IMR-90 (cell line): Measurements from ENCODE around the gene RELN. TPM values are rescaled to one million over a fixed set of nuclear protein-coding genes. Genes with fewer than 3 reads are reported as not detected.

ENCODE experiments used
- ATAC-seq: fragments of 200-7000 bp; cut with Tn5 transposase; 2 replicates; pipeline ENCODE4 v1.9.1; 2020; ENCODE audit warnings: low read depth, mild to moderate bottlenecking, moderate library complexity
- BruUV-seq: library from RNA; stranded (reverse); fragments of 400-500 nt; replicated peaks from 2 replicates; lab custom pipeline; 2021; lab: Mats Ljungman, UMichigan
- CTCF ChIA-PET: fragments of 300-600 bp; formaldehyde crosslinking; extraction: SDS; loops from one replicate; lab custom pipeline; 2021; ENCODE audit warnings: antibody characterized with exemption; lab: Yijun Ruan, JAX
- POLR2A ChIA-PET: fragments of 300-600 bp; sonication (Branson Sonifier 250); formaldehyde crosslinking; loops from one replicate; lab custom pipeline; 2022; ENCODE audit warnings: antibody characterized with exemption; ENCODE audit not compliant: unreplicated experiment; lab: Charles Lee
- DNase-seq: peaks from one replicate; pipeline ENCODE4 v3.0.0; 2013
- H2AFZ ChIP-seq: replicated peaks from 2 replicates; pipeline ENCODE3; 2013; ENCODE audit warnings: low read length, mild to moderate bottlenecking; ENCODE audit not compliant: poor library complexity
- H2AK5ac ChIP-seq: 2 replicates; pipeline ENCODE4 v1.6.1; 2013; ENCODE audit warnings: low read depth, low read length, inconsistent platforms
- H2AK9ac ChIP-seq: replicated peaks from 2 replicates; pipeline ENCODE3; 2013; ENCODE audit warnings: mild to moderate bottlenecking, low read depth, low read length, moderate library complexity; ENCODE audit not compliant: poor library complexity
- H2BK120ac ChIP-seq: 2 replicates; pipeline ENCODE4 v1.6.1; 2013; ENCODE audit warnings: low read depth, low read length, inconsistent platforms
- H2BK15ac ChIP-seq: 3 replicates; pipeline ENCODE4 v1.6.1; 2013; ENCODE audit warnings: low read depth, low read length, inconsistent platforms
- H2BK20ac ChIP-seq: 2 replicates; pipeline ENCODE4 v1.6.1; 2013; ENCODE audit warnings: low read depth, mild to moderate bottlenecking, inconsistent platforms, low read length, moderate library complexity
- H2BK5ac ChIP-seq: 2 replicates; pipeline ENCODE4 v1.6.1; 2013; ENCODE audit warnings: mild to moderate bottlenecking, low read depth, low read length, inconsistent platforms; ENCODE audit not compliant: poor library complexity, severe bottlenecking
- H3K14ac ChIP-seq: replicated peaks from 2 replicates; pipeline ENCODE4 v1.6.1; 2013; ENCODE audit warnings: low read depth, low read length, inconsistent platforms
- H3K18ac ChIP-seq: 2 replicates; pipeline ENCODE4 v1.6.1; 2013; ENCODE audit warnings: low read depth, low read length, control low read depth
- H3K23ac ChIP-seq: 2 replicates; pipeline ENCODE4 v1.6.1; 2013; ENCODE audit warnings: low read depth, low read length, inconsistent platforms
- H3K27ac ChIP-seq: 2 replicates; pipeline ENCODE4 v1.5.1; 2013; ENCODE audit warnings: mild to moderate bottlenecking, control low read depth, low read length; ENCODE audit not compliant: insufficient read depth
- H3K27me3 ChIP-seq: 2 replicates; pipeline ENCODE4 v1.6.1; 2013; ENCODE audit warnings: low read length; ENCODE audit not compliant: control insufficient read depth, insufficient read depth
- H3K36me3 ChIP-seq: 2 replicates; pipeline ENCODE4 v1.6.1; 2013; ENCODE audit warnings: low read length, mixed read lengths; ENCODE audit not compliant: control insufficient read depth, insufficient read depth
- H3K4ac ChIP-seq: 2 replicates; pipeline ENCODE4 v1.6.1; 2013; ENCODE audit warnings: low read depth, low read length, inconsistent platforms
- H3K4me1 ChIP-seq: 2 replicates; pipeline ENCODE4 v1.6.1; 2013; ENCODE audit warnings: low read length, mixed read lengths; ENCODE audit not compliant: control insufficient read depth, insufficient read depth
- H3K4me2 ChIP-seq: 2 replicates; pipeline ENCODE4 v1.6.1; 2013; ENCODE audit warnings: low read depth, mild to moderate bottlenecking, control low read depth, low read length, moderate library complexity
- H3K4me3 ChIP-seq: 2 replicates; pipeline ENCODE4 v1.5.1; 2013; ENCODE audit warnings: low read depth, mild to moderate bottlenecking, control low read depth, low read length, moderate library complexity; ENCODE audit not compliant: insufficient read depth
- H3K56ac ChIP-seq: 2 replicates; pipeline ENCODE4 v1.6.1; 2013; ENCODE audit warnings: low read length, inconsistent platforms; ENCODE audit not compliant: insufficient read depth; ENCODE audit errors: extremely low read depth
- H3K79me1 ChIP-seq, 2 experiments: 2 replicates each; pipeline ENCODE4 v1.6.1; 2013; ENCODE audit warnings: low read length in 2 of 2, inconsistent platforms in 1 of 2, low read depth in 1 of 2
- H3K9ac ChIP-seq: 2 replicates; pipeline ENCODE4 v1.6.1; 2013; ENCODE audit warnings: low read depth, low read length, control low read depth
- H3K9me1 ChIP-seq: 2 replicates; pipeline ENCODE4 v1.6.1; 2013; ENCODE audit warnings: low read length, inconsistent platforms; ENCODE audit not compliant: insufficient read depth
- H3K9me3 ChIP-seq: 2 replicates; pipeline ENCODE4 v1.6.1; 2013; ENCODE audit warnings: low read length; ENCODE audit not compliant: control insufficient read depth, insufficient read depth
- H4K20me1 ChIP-seq: 2 replicates; pipeline ENCODE4 v1.6.1; 2013; ENCODE audit warnings: low read length, inconsistent platforms; ENCODE audit not compliant: insufficient read depth
- H4K5ac ChIP-seq: 2 replicates; pipeline ENCODE4 v1.6.1; 2013; ENCODE audit warnings: mild to moderate bottlenecking, low read depth, low read length, control low read depth
- H4K8ac ChIP-seq, 2 experiments: 2 replicates each; pipeline ENCODE4 v1.6.1; 2013; ENCODE audit warnings: low read depth in 2 of 2, low read length in 2 of 2, control low read depth in 1 of 2, inconsistent platforms in 1 of 2
- H4K91ac ChIP-seq: 2 replicates; pipeline ENCODE4 v1.6.1; 2013; ENCODE audit warnings: low read depth, low read length, inconsistent platforms; ENCODE audit not compliant: insufficient read depth
- CEBPB ChIP-seq: IDR thresholded peaks from 2 replicates; pipeline ENCODE4 v1.6.1; 2012; ENCODE audit warnings: low read depth, low read length, improper control_type of control experiment
- FOS ChIP-seq: fragments of 150-350 bp; IDR thresholded peaks from 2 replicates; pipeline ENCODE4 v1.6.1; 2016; ENCODE audit warnings: low read depth, low read length
- MAFK ChIP-seq: IDR thresholded peaks from 2 replicates; pipeline ENCODE4 v1.6.1; 2012; ENCODE audit warnings: low read depth, low read length, improper control_type of control experiment
- MAZ ChIP-seq: IDR thresholded peaks from 2 replicates; pipeline ENCODE4 v1.6.1; 2012; ENCODE audit warnings: low read depth, mild to moderate bottlenecking, low read length, improper control_type of control experiment, moderate library complexity, borderline replicate concordance
- MXI1 ChIP-seq: IDR thresholded peaks from 2 replicates; pipeline ENCODE4 v1.6.1; 2012; ENCODE audit warnings: low read depth, mild to moderate bottlenecking, low read length, moderate library complexity, borderline replicate concordance
- POLR2A ChIP-seq: IDR thresholded peaks from 2 replicates; pipeline ENCODE4 v1.6.1; 2012; ENCODE audit warnings: mild to moderate bottlenecking, low read depth, low read length
- RAD21 ChIP-seq: IDR thresholded peaks from 2 replicates; pipeline ENCODE4 v1.6.1; 2012; ENCODE audit warnings: low read length, improper control_type of control experiment
- RFX5 ChIP-seq: IDR thresholded peaks from 2 replicates; pipeline ENCODE4 v1.8.0; 2012; ENCODE audit warnings: low read depth, mild to moderate bottlenecking, low read length, moderate library complexity
- SMC3 ChIP-seq: fragments of 150-350 bp; IDR thresholded peaks from 2 replicates; pipeline ENCODE4 v1.6.1; 2016; ENCODE audit warnings: low read depth, mild to moderate bottlenecking, antibody characterized with exemption, low read length, moderate library complexity
- USF2 ChIP-seq: fragments of 150-350 bp; IDR thresholded peaks from 2 replicates; pipeline ENCODE4 v1.6.1; 2017; ENCODE audit warnings: mild to moderate bottlenecking, antibody characterized with exemption, low read length, low read depth
- WGBS, 2 experiments: methylation state at CpG; one replicate each; pipeline versions ENCODE4 v1.1.5 to v1.1.7; 2013; ENCODE audit warnings: missing lambda C conversion rate in 2 of 2; ENCODE audit not compliant: insufficient read length in 1 of 2; ENCODE audit errors: extremely low coverage in 2 of 2; 5-methylcytosine and 5-hydroxymethylcytosine counted together
- dilution Hi-C: fragments of 300-500 bp; cut with HindIII; formaldehyde crosslinking; loops from one replicate; pipeline ENCODE4 v1.14.3; 2018; ENCODE audit warnings: low sequenced_read_pairs; ENCODE audit not compliant: unreplicated experiment
- in situ Hi-C: fragments of 300-500 bp; cut with MboI; formaldehyde crosslinking; loops from 3 replicates; pipeline ENCODE4 v1.14.3; 2019; ENCODE audit warnings: low sequenced_read_pairs, inconsistent platforms, mixed read lengths
- intact Hi-C: fragments of 100-400 bp; cut with micrococcal nuclease; formaldehyde crosslinking; loops from 2 replicates; pipeline ENCODE4 v1.10.0; 2022
- polyA plus RNA-seq, 3 experiments: library from polyadenylated mRNA; depleted of rRNA; stranded (reverse); fragments of >200 nt; gene quantifications; 2 replicates each; pipeline ENCODE4 v1.2.3, GENCODE V29; 2012; ENCODE audit warnings: low replicate concordance in 1 of 3
- total RNA-seq: library from RNA; depleted of rRNA; stranded (reverse); fragments of >200 nt; gene quantifications from 2 replicates; pipeline ENCODE4 v1.2.3, GENCODE V29; 2012

RELN gene
- total and polyA plus RNA-seq, 2 of the 4 experiments (the other 2 are of a cell fraction): 14.7 to 23.7 TPM

DNA sequence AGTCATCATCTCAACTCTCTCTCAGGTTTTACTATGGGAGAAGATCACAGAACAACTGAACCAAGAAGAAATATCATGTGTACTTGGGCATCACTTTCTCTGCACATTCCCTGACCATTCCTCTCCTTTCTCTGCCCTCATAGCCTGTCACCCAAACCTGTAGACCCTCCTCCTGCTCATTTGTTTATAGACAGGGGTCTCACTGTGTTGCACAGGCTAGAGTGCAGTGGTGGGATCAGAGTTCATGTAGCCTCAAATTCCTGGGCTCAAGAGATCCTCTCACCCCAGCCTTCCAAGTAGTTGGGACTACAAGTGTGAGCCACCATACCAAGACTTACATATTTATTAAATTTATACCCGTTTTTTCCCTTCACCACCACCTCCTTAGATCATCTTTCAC, 282.7 kb downstream of the RELN start:
- intact Hi-C loops: no loop called here
- in situ Hi-C loops: no loop called here
- H3K4me3 ChIP-seq: no peak overlapping the region
- H4K91ac ChIP-seq: no peak overlapping the region
- BruUV-seq: no TSS peak
- no peaks in the 10 kb centered on the region for H4K20me1 ChIP-seq
- no peak overlapping the region for H2AK9ac ChIP-seq
- H2BK20ac ChIP-seq: no peak overlapping the region
- no peak overlapping the region for H2BK5ac ChIP-seq
- no CpG with 5 or more reads among the region's 1 CpG for WGBS, 2 experiments
- ATAC-seq (no peak), DNase-seq (no peak)
- H2BK120ac ChIP-seq: no peak overlapping the region
- no peaks in the 10 kb centered on the region for H3K9me3 ChIP-seq
- dilution Hi-C loops: no loop called here
- ChIA-PET CTCF (no interaction called here), POLR2A (no interaction called here)
- peaks cover 4% of the 10 kb centered on the region; the same call in 1 of the 2 replicates for H3K9me1 ChIP-seq
- peaks cover 9% of the 10 kb centered on the region for H3K4me1 ChIP-seq
- no peak overlapping the region for H3K4me2 ChIP-seq
- H3K9ac ChIP-seq: no peak overlapping the region
- H3K14ac ChIP-seq: no peak overlapping the region
- no peaks in the 10 kb centered on the region for H3K36me3 ChIP-seq
- H3K79me1 ChIP-seq: no peaks in the 10 kb centered on the region
- no peak overlapping the region for H3K56ac ChIP-seq
- no peak overlapping the region for H3K18ac ChIP-seq
- H3K4ac ChIP-seq: no peak overlapping the region
- no peak overlapping the region for H4K8ac ChIP-seq
- H3K27me3 ChIP-seq: no peaks in the 10 kb centered on the region
- no peak overlapping the region for H2AK5ac ChIP-seq
- no peak overlapping the region for H2AFZ ChIP-seq
- no peak for TF ChIP-seq CEBPB
- TF ChIP-seq MXI1: no peak
- no peak for TF ChIP-seq USF2
- TF ChIP-seq RFX5: no peak
- no peak for TF ChIP-seq SMC3
- no peak for TF ChIP-seq POLR2A
- TF ChIP-seq MAZ: no peak
- TF ChIP-seq MAFK: no peak
- TF ChIP-seq FOS: no peak
- no peak for TF ChIP-seq RAD21
- H3K27ac ChIP-seq: no peak overlapping the region
- no peak overlapping the region for H3K23ac ChIP-seq
- H2BK15ac ChIP-seq: no peak overlapping the region
- H4K5ac ChIP-seq: no peak overlapping the region
